NCI-H446 (cell line): ENCODE results near the gene USP49.
"Not testable (repeated sequence)": the region's sequence is repeated elsewhere in the genome, so short reads cannot be mapped to it uniquely, and the experiment has no call there.

Experiments used
- DNase-seq, 2 experiments: peaks; one replicate each; lab custom pipeline; 2025; lab: John Stamatoyannopoulos, UW

Gene USP49

DNA sequence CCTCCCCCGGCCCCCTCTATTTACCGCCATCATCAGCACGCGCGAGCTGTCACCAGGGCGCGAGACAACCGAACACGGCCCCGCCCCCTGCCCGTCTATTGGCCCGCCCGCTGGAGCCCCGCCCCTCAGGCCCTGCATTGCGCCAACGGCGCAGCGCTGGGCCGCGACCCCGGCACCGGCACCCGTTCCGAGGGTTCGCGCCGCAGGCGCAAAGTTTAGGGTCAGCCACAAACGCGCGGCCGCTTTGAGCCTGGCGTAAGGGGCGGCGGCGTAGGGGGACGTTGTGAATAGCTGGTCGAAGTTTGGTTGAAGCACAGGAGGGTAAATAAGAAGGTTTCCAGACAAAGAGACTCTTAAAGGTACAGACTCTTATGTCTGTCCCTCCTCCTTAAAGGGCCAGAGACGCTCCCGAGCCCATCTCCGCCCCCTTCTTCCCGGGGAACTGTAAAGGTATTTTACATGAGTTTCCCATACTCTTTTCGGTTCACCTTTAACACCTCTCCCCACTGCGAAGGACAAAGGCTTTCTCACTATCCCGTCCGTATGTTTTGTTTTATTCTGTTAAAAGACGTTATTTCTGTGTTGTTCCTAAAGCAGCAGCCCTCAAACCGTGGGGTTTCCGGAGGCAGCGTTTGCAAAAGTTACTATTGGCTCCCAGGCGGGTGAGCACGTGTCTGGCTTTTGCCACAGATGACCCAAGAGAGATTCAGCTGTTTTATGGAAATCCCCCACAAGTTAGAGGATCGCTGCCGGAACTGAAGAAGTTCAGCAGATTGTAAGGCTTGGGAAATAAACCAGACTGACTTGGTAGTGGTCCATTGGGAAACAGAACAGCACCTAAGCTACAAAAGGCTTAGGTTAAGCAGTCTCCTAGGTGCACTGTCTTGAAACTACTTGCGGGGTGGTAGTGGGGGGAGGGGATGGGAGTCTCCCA is at the start of gene USP49:
Gene USP49 (minus strand): TSS at position 76 of the 934 bp plus-strand sequence. CDS start 88,392 bp downstream, outside the sequence.
- DNase-seq: peak; percentile 89 to 91

GRCh38 chr6:41943456-41943855 is 48.3 kb upstream of the USP49 start:
- DNase-seq: no peak

DNA sequence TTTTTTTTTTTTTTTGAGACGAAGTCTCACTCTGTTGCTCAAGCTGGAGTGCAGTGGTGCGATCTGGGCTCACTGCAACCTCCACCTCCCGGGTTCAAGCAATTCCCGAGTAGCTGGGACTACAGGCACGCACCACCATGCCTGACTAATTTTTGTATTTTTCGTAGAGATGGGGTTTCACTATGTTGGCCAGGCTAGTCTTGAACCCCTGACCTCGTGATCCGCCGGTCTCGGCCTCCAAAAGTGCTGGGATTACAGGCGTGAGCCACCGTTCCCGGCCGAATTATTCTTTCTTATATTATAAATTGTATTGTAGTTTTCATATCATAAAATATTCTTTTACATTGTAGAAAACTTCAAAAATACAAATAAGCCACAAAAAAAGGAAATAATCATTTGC is 47.7 kb upstream of the USP49 start:
- DNase-seq: not testable (repeated sequence)

- no peak for DNase-seq
These were observed 47.1 kb upstream of the USP49 start for GRCh38 chr6:41942067-41942851.

DNA sequence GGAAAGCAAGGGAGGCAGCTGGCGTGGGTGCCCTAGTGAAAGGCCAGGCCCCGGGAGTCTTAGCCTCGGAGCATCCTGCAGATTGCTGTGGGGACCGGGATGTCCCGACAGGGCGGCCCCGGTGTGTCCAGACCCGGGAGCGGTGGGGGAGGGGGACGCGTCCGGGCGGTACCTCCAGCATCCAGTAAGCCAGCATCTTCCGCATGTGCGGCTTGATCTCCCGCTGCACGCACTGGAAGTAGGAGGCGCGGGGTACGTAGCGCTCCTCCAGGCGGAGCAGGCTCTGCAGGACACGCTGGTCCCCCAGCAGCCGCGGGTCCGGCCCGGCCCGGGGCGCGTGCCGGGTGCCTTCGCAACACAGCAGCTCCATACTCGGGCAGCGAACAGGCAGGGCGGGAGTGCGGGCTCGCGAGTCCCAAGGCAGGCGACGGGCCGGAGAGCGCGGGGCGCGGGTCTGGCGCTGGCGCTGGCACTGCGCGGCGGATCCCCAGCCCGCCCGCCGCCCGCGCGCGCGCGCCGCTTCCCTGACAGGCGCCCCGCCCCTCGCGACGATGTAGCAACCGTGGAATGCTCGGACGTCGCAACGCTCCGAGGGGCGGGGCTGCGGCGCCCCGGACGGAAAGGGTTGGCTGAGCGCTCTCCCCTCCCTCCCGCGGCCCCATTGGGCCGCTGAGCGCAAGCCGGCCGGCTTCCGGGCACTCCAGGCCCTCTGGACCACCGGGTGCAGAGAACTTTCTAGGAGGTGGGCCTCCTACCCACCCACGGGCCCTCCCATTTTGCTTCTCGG is 46.3 kb upstream of the USP49 start, which contains the start of gene CCND3:
Gene CCND3 (minus strand): TSS at position 529 of the 787 bp plus-strand sequence. CDS start 159 bp downstream, at position 370.
- peak; percentile 62 to 94 for DNase-seq

DNA sequence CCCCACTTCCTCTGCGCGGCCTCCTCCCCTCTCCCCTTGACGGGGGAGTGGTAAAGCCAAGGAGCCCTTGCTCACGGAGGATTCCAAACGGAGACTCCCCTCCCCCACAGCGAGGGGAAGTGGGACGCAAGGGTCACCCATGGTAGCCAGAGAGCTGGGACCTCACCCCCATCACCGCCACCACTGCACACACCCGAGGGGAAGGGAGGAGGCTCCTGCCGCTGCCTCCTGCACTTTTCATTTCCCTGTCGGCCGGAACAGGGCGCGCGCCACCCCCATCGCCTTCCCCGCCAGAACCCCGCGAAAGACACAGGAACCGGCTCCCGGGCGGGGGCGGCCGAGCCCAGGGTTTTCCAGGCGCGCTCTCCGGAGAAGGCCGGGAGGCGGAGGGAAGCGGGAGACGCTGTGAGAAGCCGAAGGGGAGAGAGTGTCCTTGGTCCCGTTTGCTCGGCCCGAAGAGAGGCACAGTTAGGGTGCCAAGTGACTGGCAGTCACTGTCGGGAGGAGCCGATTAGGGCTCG is 45.6 kb upstream of the USP49 start:
- DNase-seq: no peak

GRCh38 chr6:41939848-41940758 is 44.9 kb upstream of the USP49 start:
- DNase-seq: no peak

DNA sequence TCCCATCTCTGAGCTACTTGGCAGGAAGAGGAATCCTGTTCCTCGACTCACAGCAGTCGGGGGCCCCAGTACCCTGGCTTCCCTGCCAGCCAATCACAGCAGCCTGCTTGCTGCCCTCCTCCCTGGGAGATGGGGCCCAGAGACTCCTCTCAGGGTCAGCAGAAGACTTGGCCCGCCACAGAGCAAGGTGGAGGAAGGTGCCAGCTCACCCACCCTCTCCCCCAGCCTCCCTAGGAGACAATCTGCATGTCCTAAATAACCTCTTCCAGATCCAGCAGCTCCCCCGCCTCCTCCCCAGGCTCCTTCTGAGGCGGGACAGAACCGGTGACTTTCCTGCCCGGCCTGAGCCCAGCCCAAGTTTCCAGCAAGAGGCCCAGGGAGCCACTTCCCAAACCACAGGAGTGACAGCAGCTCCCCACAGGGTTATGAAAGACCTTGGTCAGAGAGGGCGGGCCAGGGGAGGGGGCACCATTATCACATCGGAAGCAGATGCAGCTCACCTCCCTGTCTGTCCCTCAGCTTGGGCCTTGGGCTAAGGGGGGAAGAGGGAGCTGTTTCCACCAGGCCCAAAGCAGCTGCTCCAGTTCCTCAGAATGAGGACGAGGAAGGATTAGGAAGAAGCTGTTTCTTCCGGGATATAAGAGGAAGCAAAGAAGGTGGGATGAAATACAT is 44.1 kb upstream of the USP49 start:
- no peak for DNase-seq

DNA sequence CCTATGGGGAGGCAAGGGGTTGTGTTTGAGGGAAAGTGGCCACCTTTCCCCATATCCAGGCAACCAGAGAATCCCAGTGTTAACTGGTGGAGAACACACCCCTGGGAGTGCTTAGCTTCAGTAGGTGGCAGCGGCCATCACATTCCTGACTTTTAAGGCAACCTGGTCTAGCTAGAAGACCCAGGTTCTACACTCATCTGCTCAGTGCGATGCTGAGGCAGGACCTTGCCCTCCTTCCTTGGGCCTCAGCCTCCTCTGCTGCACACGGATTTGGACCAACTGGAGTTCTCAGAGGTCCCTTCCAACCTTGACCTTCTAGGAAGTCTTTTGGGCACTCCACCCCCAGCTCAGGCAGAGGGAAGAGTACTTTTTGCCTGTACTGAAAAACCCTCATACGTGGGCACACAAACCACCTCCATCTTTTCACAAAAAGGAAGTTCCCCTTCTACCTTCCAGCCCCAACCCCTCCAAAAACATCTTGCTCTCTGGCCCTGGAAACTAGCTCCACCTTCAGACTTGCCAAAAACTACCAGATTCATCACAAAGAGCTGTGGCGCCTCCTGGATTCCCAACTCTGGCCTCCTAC is 43.5 kb upstream of the USP49 start:
- DNase-seq: peak in 1 of 2 experiments; percentile 18

DNA sequence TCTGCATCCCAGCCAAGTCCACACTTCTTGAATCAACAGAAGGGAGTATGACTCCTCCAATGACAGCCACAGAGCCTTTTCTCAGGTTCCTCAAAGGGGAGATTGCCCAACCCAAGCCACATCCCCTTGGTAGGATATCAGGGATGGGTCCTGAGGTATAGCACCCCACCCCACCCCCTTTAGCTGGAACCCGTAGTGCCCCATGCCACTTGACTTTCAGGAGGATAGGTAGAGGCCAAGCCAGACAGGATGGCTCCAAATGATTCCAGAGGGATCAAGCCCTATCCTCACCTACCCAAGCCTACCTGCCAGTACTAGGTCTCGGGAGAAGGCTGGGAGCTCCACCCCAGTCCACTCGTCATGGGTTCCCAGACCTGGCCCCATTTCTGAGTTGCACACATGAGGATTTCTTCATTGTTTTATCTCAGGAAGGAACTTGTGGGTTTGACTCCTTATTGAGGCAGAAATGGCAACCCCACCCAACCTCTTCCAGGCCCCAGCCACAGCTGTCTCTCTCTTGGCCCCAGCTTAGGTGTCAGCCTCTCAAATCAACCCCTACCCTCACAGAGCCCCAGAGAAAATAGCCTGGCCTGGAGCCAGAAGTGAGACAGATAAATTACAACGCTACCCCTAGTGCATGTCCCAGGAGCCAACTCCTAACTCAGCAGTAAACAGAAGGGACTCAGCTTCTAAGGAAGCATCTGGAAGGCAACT is 42.8 kb upstream of the USP49 start:
- DNase-seq: no peak

DNA sequence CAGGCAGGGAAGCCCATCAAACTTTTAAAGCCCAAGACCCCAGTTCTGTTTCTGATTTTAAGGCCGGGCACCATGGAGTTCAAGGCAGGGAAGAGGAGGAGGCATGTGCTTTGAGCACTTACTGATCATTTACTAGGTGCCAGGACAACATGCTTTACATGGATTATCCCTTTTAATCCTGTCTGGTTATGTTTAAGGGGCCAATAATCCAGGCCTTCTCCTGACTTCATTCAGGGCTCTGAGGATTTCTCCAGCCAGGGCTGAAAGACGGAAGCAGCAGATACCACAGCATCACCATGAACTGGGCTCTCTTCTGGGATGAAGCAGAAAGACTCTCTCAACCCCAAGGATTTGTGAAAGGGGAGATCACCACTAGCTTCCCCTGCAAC is 42.3 kb upstream of the USP49 start:
- DNase-seq: no peak

GRCh38 chr6:41936073-41936837 is 41.1 kb upstream of the USP49 start:
- peak; percentile 33 to 83 for DNase-seq

DNA sequence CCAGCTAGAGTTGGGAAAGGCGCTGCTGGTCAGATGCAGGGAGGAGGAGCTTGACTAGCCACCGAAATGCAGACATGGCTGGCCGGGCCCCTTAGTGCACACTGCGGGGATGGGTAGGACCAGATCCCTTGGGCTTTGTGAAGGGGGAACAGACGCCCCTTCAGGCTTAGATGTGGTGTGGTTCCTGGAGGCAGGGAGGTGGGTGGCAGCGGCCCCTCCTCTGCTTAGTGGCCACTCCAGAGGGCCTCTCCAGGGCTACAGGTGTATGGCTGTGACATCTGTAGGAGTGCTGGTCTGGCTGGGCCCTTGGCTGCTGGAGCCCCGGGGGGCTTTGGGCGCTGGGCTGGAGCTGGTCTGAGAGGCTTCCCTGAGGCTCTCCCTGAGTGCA is 40.5 kb upstream of the USP49 start:
- DNase-seq: no peak

GRCh38 chr6:41935193-41935574 is 40.0 kb upstream of the USP49 start:
- no peak for DNase-seq

GRCh38 chr6:41934278-41935192 is 39.4 kb upstream of the USP49 start:
- no peak for DNase-seq

GRCh38 chr6:41932378-41932777 is 37.2 kb upstream of the USP49 start:
- DNase-seq: no peak

DNA sequence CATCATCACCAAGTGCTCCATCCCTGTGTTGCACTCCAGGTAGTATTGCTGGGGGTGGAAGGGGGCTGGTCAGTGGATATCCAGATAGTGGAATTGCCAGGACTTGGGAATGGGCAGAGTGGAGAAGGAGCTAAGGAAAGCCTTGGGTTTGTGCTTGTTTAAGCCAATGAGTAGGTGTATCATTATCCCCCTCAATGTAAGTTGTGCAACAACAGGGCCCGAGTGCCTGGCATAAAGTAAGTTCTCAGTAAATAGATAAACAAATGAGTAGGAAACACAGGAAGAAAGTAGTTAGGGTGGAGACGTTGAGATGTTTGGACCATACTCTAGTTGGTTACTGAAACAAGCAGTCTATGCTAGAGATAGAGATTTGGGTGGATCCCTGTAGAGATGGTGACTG is 36.6 kb upstream of the USP49 start:
- no peak for DNase-seq
